HG02884 (cell line): ENCODE measurements around the gene JARID2.
"Not testable (repeated sequence)": the region's sequence is repeated elsewhere in the genome, so short reads cannot be mapped to it uniquely, and the experiment has no call there.

Source experiments
- ATAC-seq: cut with Tn5 transposase; IDR thresholded peaks from one replicate; pipeline ENCODE4 v1.9.1; 2021; ENCODE audit warnings: mild to moderate bottlenecking, moderate library complexity; ENCODE audit not compliant: unreplicated experiment

Gene JARID2

GRCh38 chr6:15527838-15528617 is 282.2 kb downstream of the JARID2 start:
- ATAC-seq, result no peak

GRCh38 chr6:15528870-15529269 is 283.0 kb downstream of the JARID2 start:
- no peak for ATAC-seq

GRCh38 chr6:15530411-15530810 is 284.5 kb downstream of the JARID2 start:
- no peak for ATAC-seq

- ATAC-seq, result no peak
Observed at GRCh38 chr6:15531973-15532372, 286.1 kb downstream of the JARID2 start.

GRCh38 chr6:15533379-15534026 is 287.6 kb downstream of the JARID2 start:
- ATAC-seq, result no peak

GRCh38 chr6:15534974-15535373 is 289.1 kb downstream of the JARID2 start:
- ATAC-seq, result no peak

GRCh38 chr6:15535495-15536197 is 289.8 kb downstream of the JARID2 start:
- no peak for ATAC-seq

- no peak for ATAC-seq
Observed at GRCh38 chr6:15536198-15536955, 290.5 kb downstream of the JARID2 start.

- ATAC-seq, result no peak
Observed at GRCh38 chr6:15538106-15538505, 292.2 kb downstream of the JARID2 start.

- no peak for ATAC-seq
Observed at GRCh38 chr6:15538766-15539495, 293.1 kb downstream of the JARID2 start.

- no peak for ATAC-seq
Observed at GRCh38 chr6:15539722-15540270, 293.9 kb downstream of the JARID2 start.

GRCh38 chr6:15543332-15543917 is 297.6 kb downstream of the JARID2 start:
- ATAC-seq, result not testable (repeated sequence)

- no peak for ATAC-seq
Observed at GRCh38 chr6:15544321-15544900, 298.5 kb downstream of the JARID2 start.

GRCh38 chr6:15546591-15546990 is 300.7 kb downstream of the JARID2 start:
- no peak for ATAC-seq

GRCh38 chr6:15547400-15547799 is 301.5 kb downstream of the JARID2 start:
- no peak for ATAC-seq

GRCh38 chr6:15549371-15549770 is 303.5 kb downstream of the JARID2 start:
- no peak for ATAC-seq

- ATAC-seq, result no peak
Observed at GRCh38 chr6:15550546-15551123, 304.8 kb downstream of the JARID2 start.

GRCh38 chr6:15551262-15551661 is 305.4 kb downstream of the JARID2 start:
- ATAC-seq, result no peak

GRCh38 chr6:15551798-15552197 is 305.9 kb downstream of the JARID2 start:
- ATAC-seq, result no peak
